Endothelial cell of umbilical vein (primary cell): ENCODE data around the gene S100A14. TPM values are rescaled to one million over a fixed set of nuclear protein-coding genes. Genes with fewer than 3 reads are reported as not detected.

Experiments
- BruUV-seq: library from RNA; stranded (reverse); fragments of 400-500 nt; replicated peaks from 2 replicates; lab custom pipeline; 2021; lab: Mats Ljungman, UMichigan
- CTCF ChIA-PET: fragments of 300-600, 350-600 bp; sonication (Branson Sonifier 250); formaldehyde crosslinking; loops from one replicate; lab custom pipeline; 2021; ENCODE audit warnings: antibody characterized with exemption, inconsistent platforms; lab: Charles Lee
- POLR2A ChIA-PET: fragments of 300-600, 350-600 bp; sonication (Branson Sonifier 250); formaldehyde crosslinking; loops from one replicate; lab custom pipeline; 2021; ENCODE audit warnings: antibody characterized with exemption, inconsistent platforms; lab: Charles Lee
- DNase-seq: peaks from one replicate; pipeline ENCODE4 v3.0.0-alpha.2; 2011; ENCODE audit warnings: low read depth, low spot score
- FAIRE-seq: peaks from 2 replicates; lab custom pipeline; 2011; peaks lifted over from hg19 to GRCh38; lab: Jason Lieb, UNC
- H2AFZ ChIP-seq: 2 replicates; pipeline ENCODE4 v1.6.0; 2012; ENCODE audit warnings: low read depth, low read length, control low read depth, inconsistent platforms
- H3K27ac ChIP-seq: 2 replicates; pipeline ENCODE4 v1.5.1; 2011; ENCODE audit warnings: low read depth, mild to moderate bottlenecking, control low read depth, low read length, moderate library complexity; ENCODE audit not compliant: insufficient read depth
- H3K27me3 ChIP-seq, 2 experiments: 2 replicates each; pipeline versions ENCODE4 v1.6.0 to v1.6.1; 2011; ENCODE audit warnings: low read length in 2 of 2, mixed read lengths in 1 of 2; ENCODE audit not compliant: control insufficient read depth in 2 of 2, insufficient read depth in 2 of 2
- H3K36me3 ChIP-seq, 2 experiments: 2 replicates in 1 of 2; 3 replicates in 1 of 2; pipeline ENCODE4 v1.5.1; 2011; ENCODE audit warnings: low read length in 2 of 2, mild to moderate bottlenecking in 1 of 2, moderate library complexity in 1 of 2; ENCODE audit not compliant: control insufficient read depth in 2 of 2, insufficient read depth in 2 of 2; ENCODE audit errors: extremely low read depth in 1 of 2
- H3K4me1 ChIP-seq: 3 replicates; pipeline ENCODE4 v1.5.1; 2011; ENCODE audit warnings: mild to moderate bottlenecking, low read length; ENCODE audit not compliant: control insufficient read depth, insufficient read depth; ENCODE audit errors: extremely low read depth
- H3K4me2 ChIP-seq: 2 replicates; pipeline ENCODE4 v1.6.1; 2011; ENCODE audit warnings: low read length, control low read depth, mixed read lengths; ENCODE audit not compliant: insufficient read depth
- H3K4me3 ChIP-seq, 3 experiments: fragments of 200-600 bp in 1 of 3; sonication (generic), shearing (Covaris generic) in 1 of 3; replicated peaks in 1 of 3; 2 replicates each; pipeline ENCODE4 v1.5.1; 2011 to 2016; ENCODE audit warnings: control low read depth in 3 of 3, low read length in 3 of 3, mild to moderate bottlenecking in 2 of 3, inconsistent platforms in 1 of 3, low read depth in 1 of 3, moderate library complexity in 1 of 3; ENCODE audit not compliant: insufficient read depth in 1 of 3
- H3K79me2 ChIP-seq: 2 replicates; pipeline ENCODE4 v1.6.0; 2012; ENCODE audit warnings: low read length, inconsistent platforms; ENCODE audit not compliant: control insufficient read depth, insufficient read depth
- H3K9ac ChIP-seq: replicated peaks from 2 replicates; pipeline ENCODE3; 2011; ENCODE audit warnings: low read length, control low read depth; ENCODE audit not compliant: insufficient read depth; ENCODE audit errors: extremely low read depth
- H3K9me1 ChIP-seq: replicated peaks from 3 replicates; pipeline ENCODE4 v1.6.0; 2011; ENCODE audit warnings: mild to moderate bottlenecking, low read length; ENCODE audit not compliant: control insufficient read depth, insufficient read depth; ENCODE audit errors: extremely low read depth
- H3K9me3 ChIP-seq: replicated peaks from 2 replicates; pipeline ENCODE4 v1.5.1; 2012; ENCODE audit warnings: low read length, inconsistent platforms; ENCODE audit not compliant: control insufficient read depth, insufficient read depth
- H4K20me1 ChIP-seq: replicated peaks from 2 replicates; pipeline ENCODE3; 2011; ENCODE audit warnings: mild to moderate bottlenecking, low read length; ENCODE audit not compliant: control insufficient read depth, insufficient read depth; ENCODE audit errors: extremely low read depth
- EZH2 ChIP-seq: IDR thresholded peaks from 2 replicates; pipeline ENCODE4 v1.6.1; 2012; ENCODE audit warnings: borderline replicate concordance, low read depth, mild to moderate bottlenecking, moderate library complexity, low read length, inconsistent platforms; ENCODE audit not compliant: severe bottlenecking
- FOS ChIP-seq: IDR thresholded peaks from 2 replicates; pipeline ENCODE4 v1.6.1; 2011; ENCODE audit warnings: mild to moderate bottlenecking, low read length, moderate library complexity, borderline replicate concordance; ENCODE audit not compliant: insufficient read depth
- GATA2 ChIP-seq: IDR thresholded peaks from 2 replicates; pipeline ENCODE4 v1.7.0; 2011; ENCODE audit warnings: low read depth, mild to moderate bottlenecking, moderate library complexity, mixed read lengths, low read length; ENCODE audit not compliant: insufficient read length, insufficient read depth
- JUN ChIP-seq: IDR thresholded peaks from 2 replicates; pipeline ENCODE4 v1.6.1; 2011; ENCODE audit warnings: borderline replicate concordance, low read depth; ENCODE audit not compliant: insufficient read length, insufficient read depth
- MAX ChIP-seq: IDR thresholded peaks from 2 replicates; pipeline ENCODE4 v1.6.1; 2011; ENCODE audit not compliant: insufficient read depth, insufficient read length
- MYC ChIP-seq: IDR thresholded peaks from one replicate; pipeline ENCODE4 v1.6.1; 2011; ENCODE audit warnings: mild to moderate bottlenecking, low read depth, low read length
- POLR2A ChIP-seq: IDR thresholded peaks from 2 replicates; pipeline ENCODE4 v1.6.1; 2012; ENCODE audit warnings: low read depth, mild to moderate bottlenecking, control low read depth, low read length
- POLR2AphosphoS5 ChIP-seq: IDR thresholded peaks from 2 replicates; pipeline ENCODE4 v1.6.1; 2012; ENCODE audit warnings: low read depth, mild to moderate bottlenecking, control low read depth, low read length, moderate library complexity; ENCODE audit not compliant: insufficient read depth
- dilution Hi-C: fragments of 300-500 bp; cut with MboI; formaldehyde crosslinking; loops from one replicate; pipeline ENCODE4 v1.15.0; 2019; ENCODE audit warnings: low sequenced_read_pairs; ENCODE audit not compliant: extremely low pct_ligation_motif_present
- intact Hi-C: fragments of 100-400 bp; cut with micrococcal nuclease; formaldehyde crosslinking; loops from one replicate; pipeline ENCODE4 v1.10.0; 2022
- polyA plus RNA-seq, 4 experiments: library from polyadenylated mRNA; depleted of rRNA in 3 of 4; stranded (reverse) in 3 of 4; unstranded in 1 of 4; fragments of >200 nt; gene quantifications; 2 replicates each; pipeline versions ENCODE4 v1.2.1 to v1.2.3, GENCODE V29; 2011 to 2012; ENCODE audit warnings: missing spikeins in 1 of 4
- total RNA-seq: library from RNA; stranded (reverse); gene quantifications from 2 replicates; pipeline ENCODE4 v1.2.3, GENCODE V29; 2021
- TF ChIP-seq, protein P1 (sequence below), 2 donors: IDR thresholded peaks; 1 replicate in 1 of 2; 2 replicates in 1 of 2; pipeline ENCODE4 v1.5.1; 2011; ENCODE audit warnings: low read length in 2 of 2, mild to moderate bottlenecking in 2 of 2, moderate library complexity in 2 of 2, control low read depth in 1 of 2, inconsistent platforms in 1 of 2, low read depth in 1 of 2; ENCODE audit not compliant: insufficient read depth in 1 of 2; ENCODE audit errors: extremely low read depth in 1 of 2

S100A14 gene
- total and polyA plus RNA-seq, 2 donors (not counting 3 experiments of a cell fraction or from before 2014, with no cell fraction given): 0.10 TPM; not detected in 1

- POLR2A ChIA-PET: interaction anchor here (1.3 kb wide), 2 partner anchors 11 to 26 kb away, joined by 3 to 4 read pairs; partner anchors contain the start of gene CHTOP
- dilution Hi-C loops (no loop called here), intact Hi-C loops (loop anchor here (2.0 kb wide), 1 partner anchor 24 kb away; the partner anchor contains the start of gene CHTOP)
- Histone ChIP-seq H4K20me1 (no peaks in the 10 kb centered on the region), H3K27ac (peak overlapping the region; percentile 64), H3K4me2 (peak overlapping the region; percentile 90), H3K27me3 (no peaks in the 10 kb centered on the region), H3K79me2 (peaks cover 13% of the 10 kb centered on the region), H3K4me1 (peaks cover 7% of the 10 kb centered on the region), H3K9ac (peak overlapping the region; percentile 77), H3K4me3 (peak overlapping the region; percentile 79 to 91 (median 83)), H3K9me3 (no peaks in the 10 kb centered on the region), H3K36me3 (peaks cover 17 to 20% of the 10 kb centered on the region in 2 experiments), H2AFZ (peak overlapping the region; percentile 86), H3K9me1 (no peaks in the 10 kb centered on the region)
- DNase-seq (no peak), FAIRE-seq (no peak)
- TF ChIP-seq GATA2 (no peak), MYC (no peak), POLR2A (no peak), EZH2 (no peak), JUN (no peak), FOS (no peak), POLR2AphosphoS5 (no peak), MAX (no peak)
- TF ChIP-seq, protein P1, sequence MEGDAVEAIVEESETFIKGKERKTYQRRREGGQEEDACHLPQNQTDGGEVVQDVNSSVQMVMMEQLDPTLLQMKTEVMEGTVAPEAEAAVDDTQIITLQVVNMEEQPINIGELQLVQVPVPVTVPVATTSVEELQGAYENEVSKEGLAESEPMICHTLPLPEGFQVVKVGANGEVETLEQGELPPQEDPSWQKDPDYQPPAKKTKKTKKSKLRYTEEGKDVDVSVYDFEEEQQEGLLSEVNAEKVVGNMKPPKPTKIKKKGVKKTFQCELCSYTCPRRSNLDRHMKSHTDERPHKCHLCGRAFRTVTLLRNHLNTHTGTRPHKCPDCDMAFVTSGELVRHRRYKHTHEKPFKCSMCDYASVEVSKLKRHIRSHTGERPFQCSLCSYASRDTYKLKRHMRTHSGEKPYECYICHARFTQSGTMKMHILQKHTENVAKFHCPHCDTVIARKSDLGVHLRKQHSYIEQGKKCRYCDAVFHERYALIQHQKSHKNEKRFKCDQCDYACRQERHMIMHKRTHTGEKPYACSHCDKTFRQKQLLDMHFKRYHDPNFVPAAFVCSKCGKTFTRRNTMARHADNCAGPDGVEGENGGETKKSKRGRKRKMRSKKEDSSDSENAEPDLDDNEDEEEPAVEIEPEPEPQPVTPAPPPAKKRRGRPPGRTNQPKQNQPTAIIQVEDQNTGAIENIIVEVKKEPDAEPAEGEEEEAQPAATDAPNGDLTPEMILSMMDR (IDR thresholded peaks at IDR 0.05; ENCODE audit: extremely low read depth in 1 of 2, insufficient read depth in 1 of 2, low read depth in 1 of 2, low read length in 2 of 2): no peak
- BruUV-seq: TSS peak; percentile 66
- CTCF ChIA-PET: interaction anchor here (1.0 to 2.2 kb wide), 5 partner anchors 15 to 148 kb away, joined by 3 to 13 read pairs (median 4); partner anchors contain the start of gene S100A13
These were observed 43.0 kb upstream of the S100A14 start for GRCh38 chr1:153659175-153659534.
